Mucosa of gallbladder (tissue), 1 donor: ENCODE results near the gene NOL4L. TPM values are rescaled to one million over a fixed set of nuclear protein-coding genes. Genes with fewer than 3 reads are reported as not detected.
"Not testable (repeated sequence)": the region's sequence is repeated elsewhere in the genome, so short reads cannot be mapped to it uniquely, and the experiment has no call there.

Experiments used
- DNase-seq: peaks from one replicate; pipeline ENCODE4 v3.0.0-alpha.2; 2020; ENCODE audit warnings: low spot score
- total RNA-seq: library from RNA; stranded (reverse); gene quantifications from one replicate; pipeline ENCODE4 v1.2.1, GENCODE V29; 2021
- donor health status: DM: no; HTN: no; CAD: no.

Gene NOL4L
- total RNA-seq, 1 donor from 2014 or later, result 53.0 TPM

- DNase-seq, result no peak
These were observed 75.0 kb downstream of the NOL4L start for GRCh38 chr20:32510120-32510600.

- DNase-seq, result no peak
These were observed 75.5 kb downstream of the NOL4L start for GRCh38 chr20:32509639-32510066.

- DNase-seq, result no peak
These were observed 76.4 kb downstream of the NOL4L start for GRCh38 chr20:32508775-32509119.

- DNase-seq, result no peak
These were observed 76.9 kb downstream of the NOL4L start for GRCh38 chr20:32507998-32508774.

GRCh38 chr20:32506721-32507120, 78.4 kb downstream of the NOL4L start:
- no peak for DNase-seq

GRCh38 chr20:32505723-32506473, 79.2 kb downstream of the NOL4L start:
- no peak for DNase-seq

- no peak for DNase-seq
These were observed 83.4 kb downstream of the NOL4L start for GRCh38 chr20:32501709-32502108.

- no peak for DNase-seq
These were observed 87.4 kb downstream of the NOL4L start for GRCh38 chr20:32497589-32498224.

- no peak for DNase-seq
These were observed 88.2 kb downstream of the NOL4L start for GRCh38 chr20:32496811-32497533.

- DNase-seq, result no peak
These were observed 89.2 kb downstream of the NOL4L start for GRCh38 chr20:32495949-32496348.

- no peak for DNase-seq
These were observed 89.9 kb downstream of the NOL4L start for GRCh38 chr20:32495217-32495565.

- DNase-seq, result no peak
These were observed 90.5 kb downstream of the NOL4L start for GRCh38 chr20:32494483-32495216.

GRCh38 chr20:32493356-32493755, 91.8 kb downstream of the NOL4L start:
- no peak for DNase-seq

- not testable (repeated sequence) for DNase-seq
These were observed 93.4 kb downstream of the NOL4L start for GRCh38 chr20:32491764-32492151.

- no peak for DNase-seq
These were observed 94.0 kb downstream of the NOL4L start for GRCh38 chr20:32490942-32491763.

- no peak for DNase-seq
These were observed 96.9 kb downstream of the NOL4L start for GRCh38 chr20:32488066-32488838.

GRCh38 chr20:32487381-32487780, 97.8 kb downstream of the NOL4L start:
- DNase-seq, result no peak

GRCh38 chr20:32485770-32486478, 99.2 kb downstream of the NOL4L start:
- DNase-seq, result no peak
